Measurements from ENCODE around the gene VSIG10L2.

- TF ChIP-seq CTCF (IDR thresholded peaks at IDR 0.05; ENCODE audit: insufficient read depth, low read length, poor library complexity, severe bottlenecking), result no peak
- no peak for TF ChIP-seq EZH2phosphoT487 (conservative IDR thresholded peaks at IDR 0.05; ENCODE audit: low read length)
These were observed 3.7 kb downstream of the VSIG10L2 start for GRCh38 chr11:125949271-125950177.
